H9 (cell line): Measurements from ENCODE around the gene ADAR. TPM values are rescaled to one million over a fixed set of nuclear protein-coding genes. Genes with fewer than 3 reads are reported as not detected.

ENCODE experiments used
- DNase-seq: peaks from one replicate; pipeline ENCODE4 v3.0.0-alpha.2; 2017
- H2AFZ ChIP-seq: one replicate; pipeline ENCODE4 v1.6.1; 2013; ENCODE audit warnings: mild to moderate bottlenecking, low read length, control low read depth, moderate library complexity
- H2AK5ac ChIP-seq: 2 replicates; pipeline ENCODE4 v1.6.1; 2013; ENCODE audit warnings: low read length, control low read depth, mixed read lengths; ENCODE audit not compliant: insufficient read length
- H2BK120ac ChIP-seq: one replicate; pipeline ENCODE4 v1.6.1; 2013; ENCODE audit warnings: low read depth, mild to moderate bottlenecking, low read length, control low read depth, inconsistent platforms; ENCODE audit not compliant: poor library complexity, severe bottlenecking
- H2BK12ac ChIP-seq: 2 replicates; pipeline ENCODE4 v1.6.1; 2013; ENCODE audit warnings: low read length, control low read depth, mixed read lengths, low read depth; ENCODE audit not compliant: insufficient read length
- H2BK15ac ChIP-seq: 2 replicates; pipeline ENCODE4 v1.6.1; 2013; ENCODE audit warnings: low read depth, low read length, control low read depth
- H2BK20ac ChIP-seq: one replicate; pipeline ENCODE4 v1.6.1; 2013; ENCODE audit warnings: low read depth, mild to moderate bottlenecking, low read length, control low read depth, inconsistent platforms; ENCODE audit not compliant: poor library complexity, severe bottlenecking
- H2BK5ac ChIP-seq: 2 replicates; pipeline ENCODE4 v1.6.1; 2013; ENCODE audit warnings: low read length, control low read depth, mixed read lengths; ENCODE audit not compliant: insufficient read length
- H3K14ac ChIP-seq: 2 replicates; pipeline ENCODE4 v1.6.1; 2013; ENCODE audit warnings: low read length, control low read depth; ENCODE audit not compliant: insufficient read depth
- H3K18ac ChIP-seq: 2 replicates; pipeline ENCODE4 v1.6.1; 2013; ENCODE audit warnings: low read depth, mild to moderate bottlenecking, mixed read lengths, low read length, control low read depth; ENCODE audit not compliant: insufficient read length
- H3K23ac ChIP-seq: 2 replicates; pipeline ENCODE4 v1.6.1; 2013; ENCODE audit warnings: low read length, control low read depth, mixed read lengths, low read depth; ENCODE audit not compliant: insufficient read length
- H3K23me2 ChIP-seq: 2 replicates; pipeline ENCODE4 v1.6.1; 2013; ENCODE audit warnings: low read depth, mild to moderate bottlenecking, mixed read lengths, low read length, control low read depth; ENCODE audit not compliant: insufficient read length, poor library complexity, severe bottlenecking
- H3K27ac ChIP-seq: 2 replicates; pipeline ENCODE4 v1.5.1; 2013; ENCODE audit warnings: low read length, control low read depth, mixed read lengths, low read depth; ENCODE audit not compliant: insufficient read length
- H3K27me3 ChIP-seq: 2 replicates; pipeline ENCODE4 v1.6.1; 2013; ENCODE audit warnings: low read length, control low read depth, inconsistent platforms; ENCODE audit not compliant: insufficient read depth
- H3K4ac ChIP-seq: 2 replicates; pipeline ENCODE4 v1.6.1; 2013; ENCODE audit warnings: low read depth, mild to moderate bottlenecking, control low read depth, inconsistent platforms, low read length, moderate library complexity
- H3K4me1 ChIP-seq: 2 replicates; pipeline ENCODE4 v1.6.1; 2013; ENCODE audit warnings: low read length, control low read depth, inconsistent platforms; ENCODE audit not compliant: insufficient read depth
- H3K4me2 ChIP-seq: 2 replicates; pipeline ENCODE4 v1.6.1; 2013; ENCODE audit warnings: low read length, control low read depth, mixed read lengths; ENCODE audit not compliant: insufficient read length, insufficient read depth
- H3K56ac ChIP-seq: 2 replicates; pipeline ENCODE4 v1.6.1; 2013; ENCODE audit warnings: low read depth, mild to moderate bottlenecking, mixed read lengths, low read length, control low read depth; ENCODE audit not compliant: insufficient read length
- H3K79me1 ChIP-seq: 2 replicates; pipeline ENCODE4 v1.6.1; 2013; ENCODE audit warnings: low read depth, mild to moderate bottlenecking, moderate library complexity, low read length, control low read depth, inconsistent platforms; ENCODE audit not compliant: insufficient read depth, poor library complexity, severe bottlenecking
- H3K79me2 ChIP-seq: 2 replicates; pipeline ENCODE4 v1.6.1; 2013; ENCODE audit warnings: low read length, control low read depth, inconsistent platforms; ENCODE audit not compliant: insufficient read depth
- H3K9ac ChIP-seq: 2 replicates; pipeline ENCODE4 v1.6.1; 2013; ENCODE audit warnings: low read length, control low read depth, mixed read lengths; ENCODE audit not compliant: insufficient read length; ENCODE audit errors: extremely low read depth
- H3K9me3 ChIP-seq: one replicate; pipeline ENCODE4 v1.6.1; 2013; ENCODE audit warnings: low read depth, low read length, inconsistent platforms; ENCODE audit not compliant: control insufficient read depth
- H3T11ph ChIP-seq: one replicate; pipeline ENCODE4 v1.6.1; 2013; ENCODE audit warnings: mild to moderate bottlenecking, low read length, control low read depth, inconsistent platforms
- H4K20me1 ChIP-seq: one replicate; pipeline ENCODE4 v1.6.1; 2013; ENCODE audit not compliant: control insufficient read depth, insufficient read length, insufficient read depth
- H4K5ac ChIP-seq: 2 replicates; pipeline ENCODE4 v1.6.1; 2013; ENCODE audit warnings: low read depth, mild to moderate bottlenecking, mixed read lengths, low read length, control low read depth; ENCODE audit not compliant: insufficient read length
- H4K8ac ChIP-seq: replicated peaks from 2 replicates; pipeline ENCODE4 v1.6.1; 2013; ENCODE audit warnings: low read length, control low read depth, mixed read lengths, low read depth; ENCODE audit not compliant: insufficient read length
- H4K91ac ChIP-seq: 2 replicates; pipeline ENCODE4 v1.6.1; 2013; ENCODE audit warnings: low read depth, mild to moderate bottlenecking, moderate library complexity, mixed read lengths, low read length, control low read depth; ENCODE audit not compliant: insufficient read length
- H3K27ac Mint-ChIP-seq, 3 experiments: 2 replicates in 2 of 3; 3 replicates in 1 of 3; pipeline ENCODE4 v1.8.0; 2020 to 2021; ENCODE audit warnings: mixed read lengths in 3 of 3, mild to moderate bottlenecking in 1 of 3, moderate library complexity in 1 of 3
- H3K27me3 Mint-ChIP-seq: 2 replicates; pipeline ENCODE4 v1.8.0; 2021; ENCODE audit warnings: low read depth, mild to moderate bottlenecking, moderate library complexity, mixed read lengths
- H3K36me3 Mint-ChIP-seq, 3 experiments: 2 replicates in 2 of 3; 3 replicates in 1 of 3; pipeline ENCODE4 v1.8.0; 2020 to 2021; ENCODE audit warnings: low read depth in 3 of 3, mixed read lengths in 3 of 3; ENCODE audit not compliant: insufficient read depth in 1 of 3
- H3K4me1 Mint-ChIP-seq, 2 experiments: 2 replicates each; pipeline ENCODE4 v1.8.0; 2020; ENCODE audit warnings: mixed read lengths in 2 of 2
- H3K4me3 Mint-ChIP-seq, 2 experiments: 2 replicates in 1 of 2; 3 replicates in 1 of 2; pipeline ENCODE4 v1.8.0; 2020 to 2021; ENCODE audit warnings: mild to moderate bottlenecking in 2 of 2, mixed read lengths in 2 of 2, moderate library complexity in 1 of 2
- H3K9me3 Mint-ChIP-seq, 2 experiments: 2 replicates in 1 of 2; 3 replicates in 1 of 2; pipeline ENCODE4 v1.8.0; 2020; ENCODE audit warnings: mild to moderate bottlenecking in 2 of 2, mixed read lengths in 2 of 2, moderate library complexity in 1 of 2
- CTCF ChIP-seq: fragments of 200-600 bp; sonication (generic); conservative IDR thresholded peaks from 3 replicates; pipeline ENCODE4 v1.8.0; 2021; ENCODE audit warnings: antibody characterized with exemption, mild to moderate bottlenecking
- WGBS: extraction: QIAGEN DNeasy Blood & Tissue Kit; methylation state at CpG from one replicate; pipeline ENCODE4 v1.1.7; 2013; ENCODE audit warnings: missing lambda C conversion rate, low lambda C conversion rate, mixed read lengths; ENCODE audit not compliant: insufficient read length; ENCODE audit errors: extremely low coverage; 5-methylcytosine and 5-hydroxymethylcytosine counted together
- total RNA-seq: library from RNA; stranded (reverse); gene quantifications from 2 replicates; pipeline ENCODE4 v1.2.1, GENCODE V29; 2021

Gene ADAR
- total RNA-seq, 1 experiment from 2014 or later, result 236 TPM

- H3K9ac ChIP-seq, result no peak overlapping the region
- no peak overlapping the region for H3K18ac ChIP-seq
- H3K27ac Mint-ChIP-seq, result peak overlapping the region in 2 of 3 experiments; percentile 32 to 88; a peak in 4 of 7 replicates
- no peak overlapping the region for H4K5ac ChIP-seq
- no peaks in the 10 kb centered on the region for H3K27me3 ChIP-seq
- no peak overlapping the region for H2BK15ac ChIP-seq
- no peaks in the 10 kb centered on the region for H3K23me2 ChIP-seq
- no peaks in the 10 kb centered on the region for H4K20me1 ChIP-seq
- no peak overlapping the region for H3K14ac ChIP-seq
- no peaks in the 10 kb centered on the region for H3K27me3 Mint-ChIP-seq
- no peak overlapping the region for H2BK20ac ChIP-seq
- peaks cover 4% of the 10 kb centered on the region for H3K79me1 ChIP-seq
- no peak overlapping the region for H4K91ac ChIP-seq
- no peak overlapping the region for H2AFZ ChIP-seq
- H3K4me1 ChIP-seq, result peaks cover 13% of the 10 kb centered on the region; the same call in 1 of the 2 replicates
- no peak overlapping the region for H2AK5ac ChIP-seq
- peak; percentile 48; the same call in 2 of the 3 replicates for TF ChIP-seq CTCF
- H3K4ac ChIP-seq, result no peak overlapping the region
- no CpG with 5 or more reads among the region's 6 CpGs for WGBS
- H3K36me3 Mint-ChIP-seq, result no peaks in the 10 kb centered on the region
- H3K4me3 Mint-ChIP-seq, result no peak overlapping the region
- H3T11ph ChIP-seq, result no peak overlapping the region
- peaks cover 50 to 51% of the 10 kb centered on the region in 2 experiments for H3K4me1 Mint-ChIP-seq
- H2BK120ac ChIP-seq, result no peak overlapping the region
- H2BK5ac ChIP-seq, result no peak overlapping the region
- H3K56ac ChIP-seq, result no peak overlapping the region
- H2BK12ac ChIP-seq, result no peak overlapping the region
- no peak overlapping the region for H3K4me2 ChIP-seq
- H3K79me2 ChIP-seq, result peaks cover 28% of the 10 kb centered on the region; the same call in 1 of the 2 replicates
- H3K27ac ChIP-seq, result no peak overlapping the region
- peak; percentile 44 for DNase-seq
- no peak overlapping the region for H4K8ac ChIP-seq
- no peak overlapping the region for H3K23ac ChIP-seq
- H3K9me3 Mint-ChIP-seq, result no peaks in the 10 kb centered on the region
- H3K9me3 ChIP-seq, result no peaks in the 10 kb centered on the region
Observed at GRCh38 chr1:154614901-154615300, 6.9 kb upstream of the ADAR start.
